ACC112 (cell line): ENCODE results near the gene LACRT.

Experiments
- H2AFZ ChIP-seq: fragments of 200-600 bp; sonication (generic); one replicate; pipeline ENCODE4 v1.6.0; 2017; ENCODE audit warnings: antibody characterized with exemption, low read length; ENCODE audit not compliant: unreplicated experiment
- H3K27ac ChIP-seq: fragments of 200-600 bp; sonication (generic); 2 replicates; pipeline ENCODE4 v1.5.1; 2014; ENCODE audit warnings: low read depth, mild to moderate bottlenecking, antibody characterized with exemption, low read length, moderate library complexity
- H3K27me3 ChIP-seq: fragments of 200-600 bp; sonication (generic); 2 replicates; pipeline ENCODE4 v1.6.1; 2014; ENCODE audit warnings: mild to moderate bottlenecking, antibody characterized with exemption, low read length, moderate library complexity, mixed read lengths; ENCODE audit not compliant: insufficient read depth
- H3K36me3 ChIP-seq: fragments of 200-600 bp; sonication (generic); 2 replicates; pipeline ENCODE4 v1.6.1; 2016; ENCODE audit warnings: mild to moderate bottlenecking, antibody characterized with exemption, low read length, moderate library complexity, mixed read lengths; ENCODE audit not compliant: insufficient read depth
- H3K4me1 ChIP-seq: fragments of 200-600 bp; sonication (generic); one replicate; pipeline ENCODE4 v1.6.1; 2016; ENCODE audit warnings: low read length, mixed read lengths; ENCODE audit not compliant: insufficient read depth, unreplicated experiment, control insufficient read depth
- H3K4me3 ChIP-seq: fragments of 200-600 bp; sonication (generic); 2 replicates; pipeline ENCODE4 v1.5.1; 2014; ENCODE audit warnings: mild to moderate bottlenecking, low read depth, low read length
- H3K79me2 ChIP-seq: fragments of 200-600 bp; sonication (generic); one replicate; pipeline ENCODE4 v1.6.0; 2016; ENCODE audit warnings: low read length; ENCODE audit not compliant: control insufficient read depth, unreplicated experiment, insufficient read depth

Gene LACRT

DNA sequence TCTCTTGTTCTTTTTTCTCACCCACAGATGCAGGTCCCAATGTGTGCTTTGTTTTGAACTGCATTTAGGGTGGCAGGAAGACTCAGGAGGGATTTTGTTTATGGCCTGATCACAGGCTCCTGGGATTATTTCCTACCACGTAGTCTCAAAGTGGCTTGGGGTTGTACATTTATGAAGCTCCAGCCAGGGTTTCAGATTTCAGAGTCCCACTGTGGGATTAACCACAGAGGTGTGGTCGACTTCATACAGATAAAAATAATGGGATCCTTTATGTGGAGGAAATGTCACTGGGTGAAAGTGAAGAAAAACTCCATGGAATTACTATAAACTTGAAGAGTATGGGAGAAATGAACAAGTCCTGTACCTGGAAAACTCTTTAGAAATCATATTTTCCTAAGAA is 32.0 kb downstream of the LACRT start:
- H3K36me3 ChIP-seq = no peaks in the 10 kb centered on the region
- no peak overlapping the region for H3K4me3 ChIP-seq
- H3K79me2 ChIP-seq = no peaks in the 10 kb centered on the region
- H2AFZ ChIP-seq = no peak overlapping the region
- H3K27me3 ChIP-seq = peaks cover 39% of the 10 kb centered on the region
- no peaks in the 10 kb centered on the region for H3K4me1 ChIP-seq
- H3K27ac ChIP-seq = no peak overlapping the region

GRCh38 chr12:54601841-54602240 is 32.9 kb downstream of the LACRT start:
- no peak overlapping the region for H2AFZ ChIP-seq
- H3K4me1 ChIP-seq = no peaks in the 10 kb centered on the region
- no peaks in the 10 kb centered on the region for H3K36me3 ChIP-seq
- H3K27me3 ChIP-seq = peaks cover 31% of the 10 kb centered on the region
- no peak overlapping the region for H3K4me3 ChIP-seq
- H3K27ac ChIP-seq = no peak overlapping the region
- no peaks in the 10 kb centered on the region for H3K79me2 ChIP-seq

DNA sequence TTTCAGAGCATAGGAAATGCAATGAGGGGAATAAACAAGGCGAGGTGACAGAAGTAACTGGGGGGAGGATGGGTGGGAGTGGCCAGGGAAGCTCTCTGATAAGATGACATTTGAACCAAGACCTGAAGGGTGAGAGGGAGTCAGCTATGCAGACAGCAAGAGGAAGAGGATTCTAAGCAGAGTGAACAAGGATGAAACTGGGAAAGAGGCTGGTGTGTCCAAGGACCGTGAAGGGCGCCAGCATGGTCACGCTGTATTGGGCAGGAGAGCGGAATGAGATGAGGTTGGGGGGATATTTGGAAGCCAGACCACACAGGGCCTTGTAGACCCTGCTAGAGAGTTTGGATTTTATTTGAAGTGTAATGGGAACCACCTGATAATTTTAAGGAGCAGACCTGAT is 35.7 kb downstream of the LACRT start:
- H3K4me3 ChIP-seq = no peak overlapping the region
- no peaks in the 10 kb centered on the region for H3K36me3 ChIP-seq
- H3K4me1 ChIP-seq = no peaks in the 10 kb centered on the region
- H3K79me2 ChIP-seq = no peaks in the 10 kb centered on the region
- peaks cover 39% of the 10 kb centered on the region for H3K27me3 ChIP-seq
- no peak overlapping the region for H3K27ac ChIP-seq
- no peak overlapping the region for H2AFZ ChIP-seq

DNA sequence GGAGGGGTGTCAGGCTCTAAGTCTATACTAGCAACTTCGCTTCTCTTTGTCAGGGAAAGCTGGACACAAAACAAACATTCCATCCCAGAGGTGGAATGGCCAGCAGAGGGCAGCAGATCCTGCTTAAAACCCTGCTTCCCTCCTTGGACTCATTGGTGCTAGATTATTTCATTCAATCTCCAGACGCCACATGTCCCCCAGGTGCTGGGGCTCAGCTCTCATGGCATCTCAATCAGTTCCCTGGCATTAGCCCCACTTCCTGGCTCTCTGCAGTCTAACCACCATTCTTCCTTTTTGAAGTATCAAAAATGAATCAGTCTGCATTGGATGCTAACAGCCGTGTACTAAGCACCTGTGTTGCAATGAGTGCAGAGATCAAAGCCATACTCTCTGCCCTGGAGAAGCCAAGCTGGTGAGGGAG is 38.2 kb downstream of the LACRT start:
- no peak overlapping the region for H3K27ac ChIP-seq
- H2AFZ ChIP-seq = no peak overlapping the region
- H3K36me3 ChIP-seq = no peaks in the 10 kb centered on the region
- no peaks in the 10 kb centered on the region for H3K79me2 ChIP-seq
- H3K27me3 ChIP-seq = peaks cover 50% of the 10 kb centered on the region
- no peak overlapping the region for H3K4me3 ChIP-seq
- H3K4me1 ChIP-seq = no peaks in the 10 kb centered on the region

- H3K79me2 ChIP-seq = no peaks in the 10 kb centered on the region
- H3K27ac ChIP-seq = no peak overlapping the region
- H3K27me3 ChIP-seq = peaks cover 55% of the 10 kb centered on the region
- H3K36me3 ChIP-seq = no peaks in the 10 kb centered on the region
- no peaks in the 10 kb centered on the region for H3K4me1 ChIP-seq
- H3K4me3 ChIP-seq = no peak overlapping the region
- no peak overlapping the region for H2AFZ ChIP-seq
Observed at GRCh38 chr12:54595471-54595870, 39.2 kb downstream of the LACRT start.

GRCh38 chr12:54593725-54594124 is 41.0 kb downstream of the LACRT start:
- Histone ChIP-seq H3K4me3 (no peak overlapping the region), H2AFZ (no peak overlapping the region), H3K79me2 (no peaks in the 10 kb centered on the region), H3K27me3 (peaks cover 62% of the 10 kb centered on the region), H3K36me3 (no peaks in the 10 kb centered on the region), H3K4me1 (no peaks in the 10 kb centered on the region), H3K27ac (no peak overlapping the region)

DNA sequence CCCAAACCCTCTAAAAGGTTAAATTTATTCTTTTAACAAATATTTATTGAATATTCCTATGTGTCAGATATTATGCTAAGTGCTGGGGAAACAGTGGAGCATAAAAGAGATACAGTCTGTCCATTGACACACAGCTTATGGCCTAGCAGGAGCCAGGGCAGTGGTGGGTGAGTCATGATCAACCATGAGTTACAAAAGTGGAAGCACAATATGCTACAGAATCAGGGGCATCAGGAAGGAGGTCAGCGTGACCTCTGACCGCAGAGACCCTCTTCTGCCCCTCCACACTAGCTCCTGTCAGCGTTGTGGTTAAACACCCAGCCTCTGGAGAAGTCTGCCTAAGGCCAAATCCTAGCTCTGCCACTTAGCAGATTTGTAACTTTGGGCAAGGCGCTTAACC is 41.6 kb downstream of the LACRT start:
- Histone ChIP-seq H3K79me2 (no peaks in the 10 kb centered on the region), H3K4me3 (no peak overlapping the region), H2AFZ (no peak overlapping the region), H3K36me3 (no peaks in the 10 kb centered on the region), H3K4me1 (no peaks in the 10 kb centered on the region), H3K27ac (no peak overlapping the region), H3K27me3 (peaks cover 60% of the 10 kb centered on the region)

- Histone ChIP-seq H3K27me3 (peaks cover 63% of the 10 kb centered on the region), H3K36me3 (no peaks in the 10 kb centered on the region), H3K79me2 (no peaks in the 10 kb centered on the region), H2AFZ (no peak overlapping the region), H3K27ac (no peak overlapping the region), H3K4me3 (no peak overlapping the region), H3K4me1 (no peaks in the 10 kb centered on the region)
Observed at GRCh38 chr12:54592316-54592715, 42.4 kb downstream of the LACRT start.

DNA sequence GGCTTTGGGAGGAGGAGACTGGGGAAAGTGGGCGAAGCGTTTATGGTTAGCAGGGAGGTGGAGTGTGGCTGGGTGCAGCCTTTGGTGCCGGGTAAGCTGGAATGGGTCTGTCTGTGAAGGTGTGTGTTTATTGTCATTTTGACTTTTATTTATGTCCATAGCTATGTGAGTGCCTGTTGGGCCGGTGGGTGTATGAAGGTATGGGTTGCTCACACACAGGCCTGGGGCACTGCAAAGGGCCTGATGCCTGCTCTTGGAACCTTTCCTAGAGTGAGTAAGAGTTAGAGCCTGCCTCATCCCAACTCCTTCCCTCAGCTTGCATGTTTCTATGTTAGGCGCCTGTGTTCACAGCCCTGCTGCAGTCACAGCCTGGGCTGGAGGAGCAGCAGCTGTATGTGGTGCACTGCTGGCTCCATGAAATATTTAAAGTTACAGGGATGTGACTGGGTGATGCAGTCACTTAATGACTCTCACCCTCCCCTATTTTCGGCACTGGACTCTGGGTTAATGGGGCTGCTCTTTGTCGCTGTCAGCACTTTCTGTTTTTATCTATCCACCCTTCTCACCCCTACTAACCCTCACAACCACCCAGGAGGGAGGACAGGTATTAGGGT is 43.6 kb downstream of the LACRT start:
- no peaks in the 10 kb centered on the region for H3K79me2 ChIP-seq
- H3K4me1 ChIP-seq = no peaks in the 10 kb centered on the region
- peaks cover 76% of the 10 kb centered on the region for H3K27me3 ChIP-seq
- no peaks in the 10 kb centered on the region for H3K36me3 ChIP-seq
- H2AFZ ChIP-seq = no peak overlapping the region
- no peak overlapping the region for H3K27ac ChIP-seq
- no peak overlapping the region for H3K4me3 ChIP-seq

DNA sequence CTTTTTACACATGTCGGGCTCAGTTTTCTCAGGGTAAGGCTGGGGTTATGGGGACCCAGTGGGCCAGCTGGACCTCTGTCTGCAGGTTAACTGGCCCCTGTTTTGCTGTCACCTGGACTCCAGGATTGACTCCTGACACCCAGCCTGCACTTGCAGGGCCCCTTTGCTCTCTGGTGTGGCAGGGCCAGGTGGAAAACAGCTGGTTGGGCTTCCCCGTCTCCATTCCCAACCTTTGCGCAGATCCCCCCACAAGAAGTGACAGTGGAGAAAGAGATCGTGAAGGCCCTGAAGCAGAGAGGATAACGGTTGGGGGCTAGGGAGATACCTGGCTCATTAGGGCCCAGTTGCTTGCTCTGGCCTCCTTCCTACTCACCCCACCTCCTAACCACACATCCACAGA is 44.7 kb downstream of the LACRT start:
- no peaks in the 10 kb centered on the region for H3K4me1 ChIP-seq
- H2AFZ ChIP-seq = no peak overlapping the region
- H3K36me3 ChIP-seq = no peaks in the 10 kb centered on the region
- H3K27ac ChIP-seq = no peak overlapping the region
- no peaks in the 10 kb centered on the region for H3K79me2 ChIP-seq
- peaks cover 76% of the 10 kb centered on the region for H3K27me3 ChIP-seq
- H3K4me3 ChIP-seq = no peak overlapping the region

- Histone ChIP-seq H3K79me2 (no peaks in the 10 kb centered on the region), H3K4me3 (no peak overlapping the region), H3K36me3 (no peaks in the 10 kb centered on the region), H3K27me3 (peaks cover 80% of the 10 kb centered on the region), H3K4me1 (no peaks in the 10 kb centered on the region), H3K27ac (no peak overlapping the region), H2AFZ (no peak overlapping the region)
Observed at GRCh38 chr12:54588890-54589267, 45.8 kb downstream of the LACRT start.
